Prostate gland (tissue), 2 donors: ENCODE measurements around the gene ERICH6.

ENCODE experiments used
- POLR2A ChIP-seq: fragments of 450-650 bp; IDR thresholded peaks from one replicate; pipeline ENCODE4 v1.6.1; 2016; ENCODE audit warnings: antibody characterized with exemption, mild to moderate bottlenecking
- POLR2AphosphoS5 ChIP-seq: sonication (generic); formaldehyde crosslinking; IDR thresholded peaks from one replicate; pipeline ENCODE4 v1.6.1; 2017; ENCODE audit warnings: antibody characterized with exemption
- TF ChIP-seq, protein P1 (sequence below), 4 experiments: fragments of 200-600 bp in 2 of 4; fragments of 450-650 bp in 2 of 4; sonication (generic) in 2 of 4; IDR thresholded peaks; 1 replicate in 3 of 4; 2 replicates in 1 of 4; pipeline ENCODE4 v1.5.1; 2016 to 2019; ENCODE audit warnings: antibody characterized with exemption in 4 of 4, mild to moderate bottlenecking in 2 of 4, moderate library complexity in 2 of 4

DNA sequence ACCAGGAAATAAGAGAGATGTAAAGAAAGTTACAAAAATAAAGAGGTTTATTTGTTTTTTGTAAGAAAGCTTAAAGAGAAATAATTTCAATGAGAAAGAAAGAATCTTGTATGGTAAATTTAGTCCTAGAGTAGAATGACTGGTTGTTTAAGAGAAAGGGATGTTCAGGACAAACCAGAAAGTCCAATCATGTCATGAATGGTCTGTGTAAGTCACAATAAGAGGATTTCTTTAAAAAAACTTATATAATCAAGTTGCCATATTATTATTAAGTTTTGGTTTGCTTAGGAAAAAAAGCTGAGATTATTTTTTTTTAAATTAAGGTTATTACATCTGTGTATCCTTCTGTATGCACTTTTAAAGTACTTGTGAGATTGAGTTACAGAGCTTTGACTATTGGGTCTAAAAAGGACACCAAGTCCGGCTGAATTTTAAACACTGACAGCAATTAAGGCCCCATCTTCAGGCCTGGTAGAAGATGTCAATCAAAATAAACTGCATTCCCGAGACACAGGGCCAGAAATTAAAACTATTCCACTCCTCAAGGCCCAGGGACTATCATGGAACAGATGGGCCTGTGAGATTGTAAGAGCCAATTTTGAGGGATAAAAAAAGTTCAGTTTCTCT is 12.2 kb downstream of the ERICH6 start:
- TF ChIP-seq, protein P1, sequence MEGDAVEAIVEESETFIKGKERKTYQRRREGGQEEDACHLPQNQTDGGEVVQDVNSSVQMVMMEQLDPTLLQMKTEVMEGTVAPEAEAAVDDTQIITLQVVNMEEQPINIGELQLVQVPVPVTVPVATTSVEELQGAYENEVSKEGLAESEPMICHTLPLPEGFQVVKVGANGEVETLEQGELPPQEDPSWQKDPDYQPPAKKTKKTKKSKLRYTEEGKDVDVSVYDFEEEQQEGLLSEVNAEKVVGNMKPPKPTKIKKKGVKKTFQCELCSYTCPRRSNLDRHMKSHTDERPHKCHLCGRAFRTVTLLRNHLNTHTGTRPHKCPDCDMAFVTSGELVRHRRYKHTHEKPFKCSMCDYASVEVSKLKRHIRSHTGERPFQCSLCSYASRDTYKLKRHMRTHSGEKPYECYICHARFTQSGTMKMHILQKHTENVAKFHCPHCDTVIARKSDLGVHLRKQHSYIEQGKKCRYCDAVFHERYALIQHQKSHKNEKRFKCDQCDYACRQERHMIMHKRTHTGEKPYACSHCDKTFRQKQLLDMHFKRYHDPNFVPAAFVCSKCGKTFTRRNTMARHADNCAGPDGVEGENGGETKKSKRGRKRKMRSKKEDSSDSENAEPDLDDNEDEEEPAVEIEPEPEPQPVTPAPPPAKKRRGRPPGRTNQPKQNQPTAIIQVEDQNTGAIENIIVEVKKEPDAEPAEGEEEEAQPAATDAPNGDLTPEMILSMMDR (IDR thresholded peaks at IDR 0.05): no peak
- TF ChIP-seq POLR2A (no peak), POLR2AphosphoS5 (no peak)
